Suprapubic skin (tissue), 4 donors: ENCODE results near the gene CXCR3. TPM values are rescaled to one million over a fixed set of nuclear protein-coding genes. Genes with fewer than 3 reads are reported as not detected.
A peak's percentile ranks its signal among the peaks of the same experiment; 100 is the strongest.
"Not testable (repeated sequence)": the region's sequence is repeated elsewhere in the genome, so short reads cannot be mapped to it uniquely, and the experiment has no call there.

Experiments
- DNase-seq, 2 donors: peaks; one replicate each; pipeline ENCODE4 v3.0.0-alpha.2; 2019; ENCODE audit warnings: low spot score in 2 of 2
- H3K27ac ChIP-seq: fragments of 200-600 bp; sonication (generic); one replicate; pipeline ENCODE4 v1.5.1; 2019
- H3K27me3 ChIP-seq: fragments of 200-600 bp; sonication (generic); one replicate; pipeline ENCODE4 v1.5.1; 2019
- H3K36me3 ChIP-seq: fragments of 200-600 bp; sonication (generic); one replicate; pipeline ENCODE4 v1.5.1; 2019
- H3K4me1 ChIP-seq: fragments of 200-600 bp; sonication (generic); one replicate; pipeline ENCODE4 v1.5.1; 2019
- H3K4me3 ChIP-seq: fragments of 200-600 bp; sonication (generic); one replicate; pipeline ENCODE4 v1.5.1; 2019; ENCODE audit warnings: mild to moderate bottlenecking
- H3K9me3 ChIP-seq: fragments of 200-600 bp; sonication (generic); one replicate; pipeline ENCODE4 v1.5.1; 2019
- CTCF ChIP-seq, 2 donors: fragments of 200-600 bp in 1 of 2; fragments of 450-650 bp in 1 of 2; sonication (generic) in 1 of 2; IDR thresholded peaks; one replicate each; pipeline ENCODE4 v1.5.1; 2016 to 2019; ENCODE audit warnings: antibody characterized with exemption in 2 of 2, mild to moderate bottlenecking in 1 of 2, moderate library complexity in 1 of 2
- EP300 ChIP-seq: sonication (generic); formaldehyde crosslinking; IDR thresholded peaks from one replicate; pipeline ENCODE4 v1.6.1; 2017; ENCODE audit warnings: antibody characterized with exemption
- POLR2A ChIP-seq, 2 donors: fragments of 450-650 bp; IDR thresholded peaks; one replicate each; pipeline ENCODE4 v1.6.1; 2017; ENCODE audit warnings: antibody characterized with exemption in 2 of 2, mild to moderate bottlenecking in 2 of 2, moderate library complexity in 2 of 2
- POLR2AphosphoS5 ChIP-seq, 3 donors: sonication (generic); formaldehyde crosslinking; IDR thresholded peaks; one replicate each; pipeline ENCODE4 v1.6.1; 2017; ENCODE audit warnings: antibody characterized with exemption in 3 of 3
- WGBS: methylation state at CpG from one replicate; pipeline ENCODE4 v1.1.5; 2018; 5-methylcytosine and 5-hydroxymethylcytosine counted together
- total RNA-seq, 4 donors: library from RNA; depleted of rRNA; stranded (reverse); fragments of >200 nt; gene quantifications; one replicate each; pipeline ENCODE4 v1.1.0, GENCODE V29; 2016

CXCR3 gene
- total RNA-seq, 4 donors from 2014 or later, result 0.29 to 0.30 TPM; not detected in 2

- H3K27me3 ChIP-seq, result no peaks in the 10 kb centered on the region
- H3K27ac ChIP-seq, result no peak overlapping the region
- 82% methylated on average over 3 of the region's 3 CpGs for WGBS
- TF ChIP-seq POLR2AphosphoS5 (IDR thresholded peaks at IDR 0.05) (no peak), POLR2A (IDR thresholded peaks at IDR 0.05) (no peak), CTCF (IDR thresholded peaks at IDR 0.05) (no peak), EP300 (no peak)
- DNase-seq, result no peak
- H3K36me3 ChIP-seq, result no peaks in the 10 kb centered on the region
- peaks cover 3% of the 10 kb centered on the region for H3K4me1 ChIP-seq
- no peaks in the 10 kb centered on the region for H3K9me3 ChIP-seq
- H3K4me3 ChIP-seq, result no peak overlapping the region
These were observed 41.0 kb upstream of the CXCR3 start for GRCh38 chrX:71659342-71659741.

GRCh38 chrX:71657267-71657666 is 39.0 kb upstream of the CXCR3 start:
- no peaks in the 10 kb centered on the region for H3K27me3 ChIP-seq
- TF ChIP-seq POLR2A (IDR thresholded peaks at IDR 0.05) (no peak), CTCF (IDR thresholded peaks at IDR 0.05) (no peak), POLR2AphosphoS5 (IDR thresholded peaks at IDR 0.05) (no peak), EP300 (no peak)
- no peaks in the 10 kb centered on the region for H3K4me1 ChIP-seq
- no peaks in the 10 kb centered on the region for H3K36me3 ChIP-seq
- no peak overlapping the region for H3K4me3 ChIP-seq
- WGBS, result 67% methylated on average over 4 of the region's 4 CpGs
- no peaks in the 10 kb centered on the region for H3K9me3 ChIP-seq
- H3K27ac ChIP-seq, result no peak overlapping the region
- DNase-seq, result no peak

- WGBS, result 94% methylated on average over 2 of the region's 2 CpGs
- no peaks in the 10 kb centered on the region for H3K4me1 ChIP-seq
- H3K36me3 ChIP-seq, result no peaks in the 10 kb centered on the region
- H3K4me3 ChIP-seq, result no peak overlapping the region
- no peak for DNase-seq
- no peaks in the 10 kb centered on the region for H3K9me3 ChIP-seq
- H3K27ac ChIP-seq, result no peak overlapping the region
- H3K27me3 ChIP-seq, result no peaks in the 10 kb centered on the region
- TF ChIP-seq POLR2AphosphoS5 (IDR thresholded peaks at IDR 0.05) (no peak), EP300 (no peak)
These were observed 35.0 kb upstream of the CXCR3 start for GRCh38 chrX:71653344-71653743.

- 46% methylated on average over 2 of the region's 2 CpGs for WGBS
These were observed 34.1 kb upstream of the CXCR3 start for GRCh38 chrX:71652405-71652804.

GRCh38 chrX:71650333-71650969 is 32.1 kb upstream of the CXCR3 start:
- no peak for DNase-seq
- WGBS, result 71% methylated on average over 4 of the region's 4 CpGs
- Histone ChIP-seq H3K27me3 (no peaks in the 10 kb centered on the region), H3K4me3 (no peak overlapping the region), H3K27ac (no peak overlapping the region), H3K9me3 (no peaks in the 10 kb centered on the region), H3K4me1 (no peaks in the 10 kb centered on the region), H3K36me3 (no peaks in the 10 kb centered on the region)
- TF ChIP-seq POLR2AphosphoS5 (IDR thresholded peaks at IDR 0.05) (no peak), CTCF (IDR thresholded peaks at IDR 0.05) (no peak), POLR2A (IDR thresholded peaks at IDR 0.05) (no peak), EP300 (no peak)

More at GRCh38 chrX:71652405-71652804, 34.1 kb upstream of the CXCR3 start:
- H3K36me3 ChIP-seq, result no peaks in the 10 kb centered on the region
- no peak overlapping the region for H3K27ac ChIP-seq
- H3K4me3 ChIP-seq, result no peak overlapping the region
- H3K27me3 ChIP-seq, result no peaks in the 10 kb centered on the region
- H3K9me3 ChIP-seq, result no peaks in the 10 kb centered on the region
- DNase-seq, result no peak
- TF ChIP-seq POLR2AphosphoS5 (IDR thresholded peaks at IDR 0.05), result no peak
- peak; percentile 11 to 34 for TF ChIP-seq CTCF (IDR thresholded peaks at IDR 0.05)
- H3K4me1 ChIP-seq, result no peaks in the 10 kb centered on the region

GRCh38 chrX:71644406-71644805 is 26.1 kb upstream of the CXCR3 start:
- WGBS, result 63% methylated on average over 6 of the region's 6 CpGs
- not testable (repeated sequence) for H3K27me3 ChIP-seq, H3K27ac ChIP-seq, H3K9me3 ChIP-seq, H3K4me3 ChIP-seq, DNase-seq, H3K36me3 ChIP-seq, H3K4me1 ChIP-seq
